SK-N-MC (cell line): Measurements from ENCODE around the gene NSUN2.

ENCODE experiments used
- EZH2 ChIP-seq: fragments of 200-600 bp; sonication (generic); IDR thresholded peaks from one replicate; pipeline ENCODE4 v1.6.1; 2017; ENCODE audit warnings: antibody characterized with exemption
- FOXP2 ChIP-seq: optimal IDR thresholded peaks from 2 replicates; pipeline ENCODE3; 2011; ENCODE audit warnings: mild to moderate bottlenecking, moderate library complexity; ENCODE audit not compliant: insufficient read depth; ENCODE audit errors: extremely low read length, control extremely low read depth
- POLR2AphosphoS5 ChIP-seq: IDR thresholded peaks from 2 replicates; pipeline ENCODE4 v1.6.1; 2012; ENCODE audit warnings: mild to moderate bottlenecking, low read depth, low read length, borderline replicate concordance

DNA sequence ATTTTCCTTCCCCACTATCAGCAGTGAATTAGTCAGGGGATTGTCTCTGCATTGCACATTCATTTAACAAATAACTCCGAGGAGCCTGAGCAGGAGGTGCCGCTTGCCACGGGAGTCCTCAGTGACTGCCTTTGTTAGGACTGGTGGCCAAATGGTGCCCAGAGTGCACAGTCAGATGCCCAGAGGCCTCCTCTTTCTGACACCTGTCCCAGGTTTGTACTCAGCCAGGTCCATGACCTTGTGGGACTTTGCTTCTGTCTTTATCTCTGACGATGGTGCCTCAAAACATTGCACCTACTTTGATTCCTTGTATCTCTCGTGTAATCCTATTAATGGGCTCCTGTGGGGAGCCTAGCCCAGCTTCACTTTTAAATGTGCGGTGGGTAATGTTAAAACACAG lies 4.7 kb upstream of the NSUN2 start:
- TF ChIP-seq POLR2AphosphoS5 (no peak), EZH2 (no peak), FOXP2 (no peak)
